CD4-positive, alpha-beta T cell treated with Interferon gamma for 1 hour (primary cell): ENCODE results near the gene GJA9.
"Not testable (repeated sequence)": the region's sequence is repeated elsewhere in the genome, so short reads cannot be mapped to it uniquely, and the experiment has no call there.

Experiments
- DNase-seq: peaks from one replicate; pipeline ENCODE4 v3.0.0-alpha.2; 2020

GJA9 gene

GRCh38 chr1:38881487-38881886, at the start of gene GJA9:
Gene GJA9 (minus strand): TSS chr1:38881587. CDS start chr1:38876098, 5,489 bp downstream.
- DNase-seq, result no peak

GRCh38 chr1:38929476-38929875, 48.1 kb upstream of the GJA9 start:
- DNase-seq, result no peak

GRCh38 chr1:38929054-38929453, 47.7 kb upstream of the GJA9 start:
- DNase-seq, result no peak

- DNase-seq, result no peak
These were observed 44.7 kb upstream of the GJA9 start for GRCh38 chr1:38926091-38926490.

GRCh38 chr1:38925391-38925790, 44.0 kb upstream of the GJA9 start:
- no peak for DNase-seq

GRCh38 chr1:38923607-38924006, 42.2 kb upstream of the GJA9 start:
- DNase-seq, result no peak

GRCh38 chr1:38919130-38919529, 37.7 kb upstream of the GJA9 start:
- DNase-seq, result no peak

- DNase-seq, result no peak
These were observed 37.2 kb upstream of the GJA9 start for GRCh38 chr1:38918568-38918967.

- DNase-seq, result no peak
These were observed 36.4 kb upstream of the GJA9 start for GRCh38 chr1:38917772-38918171.

GRCh38 chr1:38917337-38917736, 36.0 kb upstream of the GJA9 start:
- DNase-seq, result no peak

GRCh38 chr1:38915352-38915948, 34.1 kb upstream of the GJA9 start:
- no peak for DNase-seq

GRCh38 chr1:38914908-38915307, 33.5 kb upstream of the GJA9 start:
- not testable (repeated sequence) for DNase-seq

- DNase-seq, result no peak
These were observed 27.4 kb upstream of the GJA9 start for GRCh38 chr1:38908821-38909220.

- no peak for DNase-seq
These were observed 24.6 kb upstream of the GJA9 start for GRCh38 chr1:38905985-38906384.

GRCh38 chr1:38899560-38899959, 18.2 kb upstream of the GJA9 start:
- no peak for DNase-seq

- DNase-seq, result no peak
These were observed 17.4 kb upstream of the GJA9 start for GRCh38 chr1:38898653-38899230.

GRCh38 chr1:38896169-38896568, 14.8 kb upstream of the GJA9 start:
- DNase-seq, result no peak

- no peak for DNase-seq
These were observed 11.6 kb upstream of the GJA9 start for GRCh38 chr1:38892976-38893375.

GRCh38 chr1:38891753-38892152, 10.4 kb upstream of the GJA9 start:
- no peak for DNase-seq

- no peak for DNase-seq
These were observed 8.2 kb upstream of the GJA9 start for GRCh38 chr1:38889589-38889988.

- DNase-seq, result no peak
These were observed 7.3 kb upstream of the GJA9 start for GRCh38 chr1:38888423-38889333.

GRCh38 chr1:38885092-38885491, 3.7 kb upstream of the GJA9 start:
- DNase-seq, result no peak

GRCh38 chr1:38875811-38876210, 5.6 kb downstream of the GJA9 start:
- DNase-seq, result no peak
